HG02588 (cell line): Measurements from ENCODE around the gene CCBE1.
"Not testable (repeated sequence)": the region's sequence is repeated elsewhere in the genome, so short reads cannot be mapped to it uniquely, and the experiment has no call there.

Source experiments
- ATAC-seq: cut with Tn5 transposase; IDR thresholded peaks from one replicate; pipeline ENCODE4 v1.9.1; 2021; ENCODE audit warnings: mild to moderate bottlenecking, moderate library complexity; ENCODE audit not compliant: unreplicated experiment

Gene CCBE1

DNA sequence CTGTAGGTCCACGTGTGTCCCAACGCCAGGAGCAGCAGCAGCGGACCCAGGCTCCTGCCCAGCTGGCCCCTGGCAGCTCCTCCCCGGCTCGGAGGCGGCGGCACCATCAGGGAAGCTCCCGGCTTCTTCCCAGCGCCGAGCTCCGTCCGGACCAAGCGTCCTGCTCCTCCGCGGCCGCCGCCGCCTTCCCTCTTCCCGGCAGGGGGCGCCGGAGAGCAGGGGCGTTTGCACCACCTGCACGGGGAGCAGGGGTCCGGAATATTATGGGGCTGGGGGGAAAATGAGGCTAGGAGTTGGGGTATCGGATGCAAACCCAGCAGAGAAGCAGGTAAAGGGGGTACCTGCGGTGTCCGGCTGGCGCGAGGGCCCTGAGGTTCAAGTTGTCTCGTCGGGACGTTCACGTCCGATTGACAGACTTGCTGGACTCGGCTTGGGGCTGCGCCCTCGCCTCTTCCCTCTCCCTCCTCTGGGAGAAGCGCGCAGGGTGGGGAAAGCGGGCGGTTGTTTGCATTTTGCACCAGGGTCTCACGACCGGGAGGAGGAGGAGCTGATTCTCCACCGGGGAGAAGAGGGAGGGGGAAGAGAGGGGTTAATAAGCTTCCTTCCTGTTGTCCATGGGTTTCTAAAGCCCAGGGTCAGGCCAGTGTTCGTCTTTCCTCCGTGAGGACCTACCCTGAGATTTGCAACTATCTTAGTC, at the start of gene CCBE1:
Gene CCBE1, minus strand, starts transcription at position 188 of the 697 bp plus-strand sequence.
- peak; percentile 40 for ATAC-seq

DNA sequence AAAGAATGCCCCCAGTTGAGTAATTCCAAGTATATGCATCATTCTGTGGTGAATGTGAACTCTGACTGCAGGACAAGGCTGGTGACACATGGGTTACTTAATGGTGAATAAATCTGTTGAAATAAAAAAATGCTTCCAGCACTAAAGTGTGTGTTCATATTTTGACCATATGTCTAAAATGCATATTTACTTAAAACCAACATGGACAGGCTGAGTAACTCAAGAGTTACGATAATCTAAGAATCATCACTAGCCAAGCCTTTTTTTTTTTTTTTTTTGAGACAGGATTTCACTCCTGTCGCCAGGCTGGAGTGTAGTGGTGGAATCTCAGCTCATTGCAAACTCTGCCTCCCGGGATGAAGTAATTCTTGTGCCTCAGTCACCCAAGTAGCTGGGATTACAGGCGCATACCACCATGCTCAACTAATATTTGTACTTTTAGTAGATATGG, 47.1 kb upstream of the CCBE1 start:
- ATAC-seq: no peak

DNA sequence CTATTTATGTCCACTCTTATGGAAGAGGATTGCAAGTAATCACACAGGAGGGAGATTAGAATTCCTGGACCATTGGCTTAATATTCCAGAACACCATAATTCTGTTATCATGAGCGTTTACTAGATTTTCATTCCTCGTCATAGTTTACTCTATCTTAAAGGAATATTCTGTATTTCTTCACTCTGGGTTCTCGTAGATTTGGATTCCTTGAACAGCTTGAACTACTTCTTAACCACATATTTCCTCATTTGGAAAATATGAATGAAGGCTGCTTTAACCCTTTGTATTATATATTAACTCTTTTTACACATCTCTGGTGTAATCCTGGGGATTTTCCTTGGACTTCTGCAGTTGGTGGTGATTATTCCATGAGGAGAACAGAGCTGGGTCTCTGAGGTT, 46.3 kb upstream of the CCBE1 start:
- ATAC-seq: no peak

GRCh38 chr18:59742325-59743111, 45.3 kb upstream of the CCBE1 start:
- ATAC-seq: no peak

DNA sequence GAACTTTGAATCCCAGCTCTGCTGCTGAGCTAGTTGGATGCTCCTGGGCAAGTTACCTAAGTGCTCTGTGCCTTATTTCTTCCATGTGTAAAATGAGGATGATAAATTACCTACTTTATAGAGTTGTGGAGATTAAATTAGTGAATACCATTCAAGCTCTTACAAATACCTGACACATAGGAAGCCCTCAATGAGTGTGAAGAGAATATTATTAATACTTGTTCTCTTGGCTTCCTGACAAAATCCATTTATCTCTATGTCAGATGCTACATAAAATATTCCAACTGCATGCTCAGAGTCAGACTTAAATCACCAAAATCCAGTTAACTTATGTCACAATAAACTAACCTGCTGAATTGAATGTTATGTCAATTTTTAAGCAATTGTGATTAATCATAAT, 42.9 kb upstream of the CCBE1 start:
- ATAC-seq: no peak

GRCh38 chr18:59737776-59738300, 40.6 kb upstream of the CCBE1 start:
- no peak for ATAC-seq

GRCh38 chr18:59737335-59737734, 40.1 kb upstream of the CCBE1 start:
- ATAC-seq: not testable (repeated sequence)

DNA sequence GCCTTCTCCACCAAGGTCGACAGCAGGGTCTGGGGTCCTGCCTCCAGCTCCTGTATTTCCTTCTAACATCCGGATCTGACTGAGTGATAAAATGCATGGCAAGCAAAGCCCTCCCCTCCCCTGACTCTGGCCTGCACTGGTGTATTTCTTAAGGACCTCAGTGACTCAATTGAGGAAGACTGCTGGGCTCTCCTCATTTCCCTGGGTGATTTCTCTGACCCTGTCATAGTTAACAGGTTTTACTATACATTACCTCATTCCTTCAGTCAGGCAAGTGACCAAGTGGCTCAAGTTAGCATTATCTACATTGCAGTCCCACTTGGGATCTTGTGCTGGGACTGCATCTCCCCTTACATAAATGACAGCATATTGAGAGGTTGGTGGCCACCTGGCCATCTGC, 38.8 kb upstream of the CCBE1 start:
- ATAC-seq: no peak

DNA sequence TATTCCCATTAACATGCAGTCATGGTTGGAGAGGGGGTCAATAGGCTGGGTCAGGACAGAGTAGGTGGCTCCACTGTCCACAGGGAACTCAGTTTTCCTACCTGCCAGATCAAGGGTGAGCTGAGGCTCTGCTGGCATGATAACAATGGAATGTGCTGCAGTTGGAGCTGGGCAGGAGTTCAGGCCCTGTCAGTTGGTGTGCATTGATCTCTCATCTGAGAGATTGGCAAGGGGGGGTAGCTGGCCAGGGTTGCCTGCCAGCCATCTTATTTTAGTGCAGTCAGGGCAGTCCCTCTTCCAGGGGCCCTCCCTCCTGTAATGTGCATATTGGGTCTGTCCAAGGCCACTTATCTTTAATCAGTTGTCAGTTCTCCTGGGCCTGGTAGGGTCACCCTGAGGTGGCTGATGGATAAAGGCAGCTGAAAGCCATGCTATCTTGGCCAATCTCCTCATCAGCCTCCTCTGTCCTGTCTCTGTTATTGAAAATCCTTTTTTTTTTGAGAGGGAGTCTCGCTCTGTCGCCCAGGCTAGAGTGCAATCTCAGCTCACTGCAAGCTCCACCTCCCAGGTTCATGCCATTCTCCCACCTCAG, 38.1 kb upstream of the CCBE1 start:
- ATAC-seq: no peak

GRCh38 chr18:59733421-59733820, 36.2 kb upstream of the CCBE1 start:
- ATAC-seq: no peak

DNA sequence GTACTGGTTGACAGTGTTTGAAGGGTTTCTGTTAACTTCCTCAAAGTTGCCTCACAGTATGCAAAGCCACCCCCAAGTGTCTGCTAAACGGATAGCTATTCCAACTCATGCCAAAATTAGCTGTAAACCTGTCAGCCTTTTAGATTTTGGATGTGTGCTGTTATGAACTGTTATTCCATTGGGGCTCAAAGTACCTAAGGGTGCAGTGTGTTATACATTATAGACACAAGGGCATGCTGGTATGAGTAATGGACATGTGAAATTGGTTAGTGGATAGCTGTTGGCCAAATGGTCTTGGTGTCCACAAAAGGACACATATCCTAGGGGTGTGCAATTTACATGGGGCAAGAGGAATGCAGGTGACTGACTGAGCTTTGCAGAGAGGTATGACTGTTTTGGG, 33.7 kb upstream of the CCBE1 start:
- ATAC-seq: no peak

DNA sequence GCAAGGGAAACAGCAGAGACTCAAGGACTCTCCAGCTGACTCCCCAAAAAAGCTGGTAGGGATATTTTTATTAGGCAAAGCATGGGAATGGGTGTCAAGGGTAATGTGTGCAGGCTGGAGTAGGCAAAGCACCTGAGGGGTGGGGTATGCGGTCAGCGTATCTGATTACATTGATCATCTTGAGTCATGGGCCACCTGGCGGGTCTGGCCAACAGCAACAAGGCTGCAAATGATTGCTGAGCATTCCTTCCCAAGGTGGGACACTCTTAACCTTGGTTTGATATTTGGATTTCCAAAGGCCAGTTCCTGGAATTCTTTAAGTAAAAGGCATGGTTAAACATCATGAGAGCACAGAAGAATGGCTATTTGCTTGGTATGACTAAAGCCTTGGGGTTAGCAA, 32.6 kb upstream of the CCBE1 start:
- no peak for ATAC-seq

DNA sequence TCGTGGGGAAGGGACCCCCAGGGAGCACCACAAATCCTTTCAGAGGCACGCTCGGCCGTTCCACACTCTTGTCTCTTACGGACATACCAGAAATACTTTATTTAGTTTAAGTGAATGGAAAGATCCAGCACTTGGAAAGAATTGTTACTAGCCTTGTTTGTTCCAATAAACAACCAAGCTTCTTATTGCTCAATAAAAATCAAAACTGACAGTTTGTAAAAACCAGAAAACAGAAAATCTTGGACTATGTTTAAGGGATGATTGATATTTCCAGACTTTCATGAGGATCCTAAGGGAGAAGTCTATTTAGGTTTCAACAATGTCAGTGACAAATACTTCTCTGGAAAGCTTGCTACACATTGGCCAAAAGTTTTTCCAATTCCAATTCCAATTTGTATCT, 31.6 kb upstream of the CCBE1 start:
- ATAC-seq: no peak

GRCh38 chr18:59725142-59725541, 27.9 kb upstream of the CCBE1 start:
- ATAC-seq: no peak

GRCh38 chr18:59724103-59724502, 26.9 kb upstream of the CCBE1 start:
- ATAC-seq: no peak

DNA sequence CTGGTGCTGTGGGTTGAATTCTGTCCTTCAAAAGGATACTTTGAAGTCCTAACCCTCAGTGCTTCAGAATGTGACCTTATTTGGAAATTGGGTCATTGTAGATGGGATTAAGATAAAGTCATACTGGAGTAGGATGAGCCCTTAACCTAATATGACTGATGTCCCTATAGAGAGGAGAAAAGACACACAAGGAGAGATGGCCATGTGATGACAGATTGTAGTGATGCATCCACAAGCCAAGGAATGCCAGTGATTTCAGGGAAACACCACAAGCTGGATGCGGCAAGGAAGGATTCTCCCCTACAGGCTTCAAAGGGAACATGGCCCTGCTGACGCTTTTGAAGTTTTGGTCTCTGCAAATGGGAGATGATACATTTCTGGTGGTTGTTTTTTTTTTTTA, 24.7 kb upstream of the CCBE1 start:
- no peak for ATAC-seq

- no peak for ATAC-seq
Observed at GRCh38 chr18:59721211-59721610, 24.0 kb upstream of the CCBE1 start.

DNA sequence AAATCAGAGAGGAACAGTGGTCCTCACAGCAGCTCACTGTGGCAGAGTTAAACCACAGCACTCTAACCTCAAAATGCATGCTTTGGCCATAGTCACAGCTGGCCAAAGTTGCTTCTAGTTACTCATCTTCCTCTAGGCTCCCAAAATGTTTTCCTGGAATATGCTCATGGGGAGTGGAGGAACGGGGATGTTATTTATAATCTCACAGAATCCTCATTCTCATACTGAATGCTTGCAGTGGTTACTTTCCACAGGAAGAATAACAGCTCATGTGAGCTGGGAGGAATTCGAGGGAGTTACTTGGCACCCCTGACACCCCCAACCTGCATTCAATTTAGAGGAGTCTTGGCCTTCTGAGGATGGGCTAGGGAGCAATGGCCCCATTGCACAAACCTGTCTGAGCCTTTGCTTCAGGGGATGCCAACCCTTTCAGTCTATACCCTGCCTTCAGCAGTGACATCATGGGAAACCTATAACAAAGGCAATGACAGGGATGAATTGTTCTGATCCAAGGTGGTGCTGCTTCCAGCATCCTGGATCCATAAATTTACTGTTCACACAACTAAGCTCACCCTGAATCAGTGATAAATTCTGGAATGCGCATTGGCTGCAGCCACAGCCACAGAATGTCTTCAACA, 22.4 kb upstream of the CCBE1 start:
- no peak for ATAC-seq

DNA sequence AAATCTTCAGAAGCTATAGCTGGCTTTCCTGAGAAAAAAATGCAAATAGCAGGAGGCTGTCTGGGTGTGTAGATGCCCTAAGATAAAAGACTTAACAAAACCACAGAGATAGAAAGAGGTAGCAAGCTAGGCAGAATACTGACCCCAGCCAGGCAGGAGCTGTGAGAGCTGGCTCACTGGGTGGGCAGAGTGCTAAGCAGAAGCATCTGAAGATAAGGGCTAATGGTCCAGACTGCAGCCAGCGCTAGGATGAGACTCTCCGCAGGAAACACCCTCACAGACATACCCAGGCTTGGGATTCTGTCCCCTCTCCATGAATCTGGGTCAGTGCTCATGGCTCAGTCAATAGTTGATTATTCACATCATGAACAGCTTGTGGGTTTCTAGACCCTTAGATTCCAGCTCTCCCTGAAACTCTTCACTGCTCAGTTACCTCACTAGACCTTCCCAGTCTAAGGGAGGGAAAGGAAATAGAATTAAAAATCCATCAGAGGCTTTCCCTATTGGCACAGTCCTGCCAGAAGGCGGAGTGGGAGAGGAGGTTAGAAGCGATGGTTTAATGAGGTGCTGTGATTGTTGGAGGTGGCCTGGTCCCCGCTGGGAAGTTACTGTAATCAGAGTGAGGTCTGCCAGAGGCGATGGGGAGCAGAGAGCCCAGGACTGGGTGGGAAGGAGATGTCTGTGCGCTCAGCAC, 21.4 kb upstream of the CCBE1 start:
- ATAC-seq: no peak

- ATAC-seq: no peak
Observed at GRCh38 chr18:59718108-59718463, 20.9 kb upstream of the CCBE1 start.

DNA sequence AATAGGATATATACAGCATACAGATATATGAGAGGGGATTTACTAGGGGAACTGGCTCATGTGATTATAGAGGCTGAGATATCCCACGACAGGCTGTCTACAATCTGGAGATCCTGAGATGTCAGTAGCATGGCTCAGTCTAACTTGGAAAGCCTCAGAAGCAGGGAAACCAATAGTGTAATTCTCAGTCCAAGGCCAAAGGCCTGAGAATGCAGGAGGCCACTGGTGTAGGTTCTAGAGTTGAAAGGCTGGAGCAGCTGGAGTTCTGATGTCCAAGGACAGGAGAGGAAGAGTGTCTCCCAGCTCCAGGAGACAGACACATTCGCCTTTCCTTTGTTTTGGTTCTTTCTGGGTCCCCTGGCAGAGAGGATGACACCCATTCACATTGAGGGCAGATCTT, 20.1 kb upstream of the CCBE1 start:
- no peak for ATAC-seq
